CD4-positive, alpha-beta T cell (primary cell): Measurements from ENCODE around the gene H1-8. TPM values are rescaled to one million over a fixed set of nuclear protein-coding genes. Genes with fewer than 3 reads are reported as not detected.

Source experiments
- ATAC-seq: fragments of 200-7000 bp; cut with Tn5 transposase; one replicate; pipeline ENCODE4 v1.10.0; 2022; ENCODE audit warnings: mild to moderate bottlenecking; ENCODE audit not compliant: poor library complexity
- CTCF ChIA-PET: fragments of 350-600 bp; sonication (Branson Sonifier 250); formaldehyde crosslinking; loops from one replicate; lab custom pipeline; 2021; ENCODE audit warnings: antibody characterized with exemption, inconsistent platforms; lab: Charles Lee
- POLR2A ChIA-PET: fragments of 350-600 bp; sonication (Branson Sonifier 250); formaldehyde crosslinking; loops from one replicate; lab custom pipeline; 2021; ENCODE audit warnings: antibody characterized with exemption, inconsistent platforms; lab: Charles Lee
- DNase-seq, 14 experiments: peaks; one replicate each; pipeline ENCODE4 v3.0.0-alpha.2; 2013 to 2020; ENCODE audit warnings: mixed read lengths in 2 of 14
- H3K27ac ChIP-seq, 2 donors: one replicate each; pipeline versions ENCODE4 v1.5.1 to v1.7.0; 2013; ENCODE audit warnings: low read length in 2 of 2, low read depth in 1 of 2, mild to moderate bottlenecking in 1 of 2
- H3K27me3 ChIP-seq, 2 experiments: 1 replicate in 1 of 2; 2 replicates in 1 of 2; pipeline versions ENCODE4 v1.6.1 to v1.7.0; 2013; ENCODE audit warnings: low read length in 2 of 2, control low read depth in 1 of 2, mild to moderate bottlenecking in 1 of 2, moderate library complexity in 1 of 2; ENCODE audit not compliant: insufficient read depth in 2 of 2, control insufficient read depth in 1 of 2
- H3K36me3 ChIP-seq: one replicate; pipeline ENCODE4 v1.6.1; 2013; ENCODE audit warnings: low read length, control low read depth; ENCODE audit not compliant: insufficient read depth
- H3K4me1 ChIP-seq: one replicate; pipeline ENCODE4 v1.6.1; 2013; ENCODE audit warnings: low read length, control low read depth; ENCODE audit not compliant: insufficient read depth
- H3K4me3 ChIP-seq: one replicate; pipeline ENCODE4 v1.5.1; 2013; ENCODE audit warnings: mild to moderate bottlenecking, low read length, moderate library complexity
- H3K9me3 ChIP-seq, 2 experiments: 1 replicate in 1 of 2; 2 replicates in 1 of 2; pipeline versions ENCODE4 v1.6.1 to v1.7.0; 2013; ENCODE audit warnings: low read length in 2 of 2, mild to moderate bottlenecking in 2 of 2, control low read depth in 1 of 2, moderate library complexity in 1 of 2; ENCODE audit not compliant: control insufficient read depth in 1 of 2, insufficient read depth in 1 of 2
- H3K27ac Mint-ChIP-seq: one replicate; pipeline ENCODE4 v1.8.0; 2020; ENCODE audit warnings: mixed read lengths
- H3K27me3 Mint-ChIP-seq: one replicate; pipeline ENCODE4 v1.8.0; 2021; ENCODE audit warnings: mixed read lengths
- H3K36me3 Mint-ChIP-seq: one replicate; pipeline ENCODE4 v1.8.0; 2021; ENCODE audit warnings: low read depth, mixed read lengths
- H3K4me1 Mint-ChIP-seq: one replicate; pipeline ENCODE4 v1.8.0; 2021; ENCODE audit warnings: low read depth, mixed read lengths
- H3K4me3 Mint-ChIP-seq: one replicate; pipeline ENCODE4 v1.8.0; 2020; ENCODE audit warnings: mild to moderate bottlenecking, mixed read lengths
- H3K9me3 Mint-ChIP-seq: one replicate; pipeline ENCODE4 v1.8.0; 2020; ENCODE audit warnings: mixed read lengths
- CTCF ChIP-seq: fragments of 200-600 bp; IDR thresholded peaks from one replicate; pipeline ENCODE4 v1.8.0; 2022; ENCODE audit warnings: antibody characterized with exemption, mild to moderate bottlenecking
- intact Hi-C, 2 experiments: fragments of 100-400 bp; cut with DNase I in 1 of 2; cut with micrococcal nuclease in 1 of 2; formaldehyde crosslinking; loops; one replicate each; pipeline versions ENCODE4 v1.15.1 to v1.9.0; 2023 to 2025; cut with DNase I, micrococcal nuclease
- total RNA-seq, 174 experiments: library from RNA in 2 of 174; stranded (reverse) in 2 of 174; gene quantifications; one replicate each; pipeline ENCODE4 v1.2.3 and lab custom pipeline; 2021 to 2026

The H1-8 gene
- total RNA-seq, 2 experiments from 2014 or later = not detected

GRCh38 chr3:129504471-129505100, 38.4 kb upstream of the H1-8 start:
- Histone ChIP-seq H3K4me1 (no peaks in the 10 kb centered on the region), H3K27ac (no peak overlapping the region), H3K36me3 (peaks cover 13% of the 10 kb centered on the region), H3K9me3 (no peaks in the 10 kb centered on the region), H3K27me3 (no peaks in the 10 kb centered on the region), H3K4me3 (no peak overlapping the region)
- H3K36me3 Mint-ChIP-seq = peaks cover 25% of the 10 kb centered on the region
- TF ChIP-seq CTCF = no peak
- ATAC-seq = no peak
- no peak for DNase-seq
- no peaks in the 10 kb centered on the region for H3K4me1 Mint-ChIP-seq
- intact Hi-C loops = no loop called here
- no peaks in the 10 kb centered on the region for H3K9me3 Mint-ChIP-seq
- ChIA-PET POLR2A (no interaction called here), CTCF (no interaction called here)
- no peak overlapping the region for H3K4me3 Mint-ChIP-seq
- no peak overlapping the region for H3K27ac Mint-ChIP-seq
- no peaks in the 10 kb centered on the region for H3K27me3 Mint-ChIP-seq

GRCh38 chr3:129505341-129505740, 37.6 kb upstream of the H1-8 start:
- H3K27me3 Mint-ChIP-seq = no peaks in the 10 kb centered on the region
- TF ChIP-seq CTCF = no peak
- H3K36me3 Mint-ChIP-seq = peaks cover 28% of the 10 kb centered on the region
- no peaks in the 10 kb centered on the region for H3K9me3 ChIP-seq
- no peak overlapping the region for H3K27ac ChIP-seq
- no peak overlapping the region for H3K4me3 ChIP-seq
- POLR2A ChIA-PET = no interaction called here
- no peak overlapping the region for H3K27ac Mint-ChIP-seq
- peaks cover 12% of the 10 kb centered on the region for H3K36me3 ChIP-seq
- CTCF ChIA-PET = no interaction called here
- no peak overlapping the region for H3K4me3 Mint-ChIP-seq
- ATAC-seq (no peak), DNase-seq (no peak)
- H3K4me1 Mint-ChIP-seq = no peaks in the 10 kb centered on the region
- intact Hi-C loops = no loop called here
- H3K4me1 ChIP-seq = no peaks in the 10 kb centered on the region
- no peaks in the 10 kb centered on the region for H3K27me3 ChIP-seq
- H3K9me3 Mint-ChIP-seq = no peaks in the 10 kb centered on the region

GRCh38 chr3:129506231-129506742, 36.7 kb upstream of the H1-8 start:
- no peak for DNase-seq

More at GRCh38 chr3:129506231-129506742, 36.7 kb upstream of the H1-8 start:
- Mint-ChIP-seq H3K9me3 (no peaks in the 10 kb centered on the region), H3K4me1 (no peaks in the 10 kb centered on the region), H3K27me3 (no peaks in the 10 kb centered on the region), H3K36me3 (peaks cover 31% of the 10 kb centered on the region), H3K4me3 (no peak overlapping the region), H3K27ac (no peak overlapping the region)
- H3K9me3 ChIP-seq = no peaks in the 10 kb centered on the region
- H3K36me3 ChIP-seq = peaks cover 10% of the 10 kb centered on the region
- H3K4me1 ChIP-seq = no peaks in the 10 kb centered on the region
- no peaks in the 10 kb centered on the region for H3K27me3 ChIP-seq
- no peak for ATAC-seq
- no peak for TF ChIP-seq CTCF
- ChIA-PET POLR2A (interaction anchor here (0.7 kb wide), 1 partner anchor 591 kb away, joined by 3 read pairs; no protein-coding TSS in a partner anchor), CTCF (no interaction called here)
- no peak overlapping the region for H3K4me3 ChIP-seq
- H3K27ac ChIP-seq = no peak overlapping the region
- intact Hi-C loops = no loop called here
